ENCODE data around the gene PRKCH. TPM values are rescaled to one million over a fixed set of nuclear protein-coding genes. Genes with fewer than 3 reads are reported as not detected.

Gene PRKCH
- total and polyA plus RNA-seq, 4 donors: 1.8 to 77.2 (median 33.6) TPM

GRCh38 chr14:61369454-61369810 is 48.1 kb downstream of the PRKCH start:
- H3K27ac ChIP-seq (ENCODE audit: low read depth in 1 of 2, low read length in 2 of 2): no peak overlapping the region
- no peak overlapping the region for H3K4me3 ChIP-seq (ENCODE audit: low read length in 2 of 2)
- ATAC-seq (ENCODE audit: low FRiP score) (no peak), DNase-seq (no peak)
- WGBS, 2 donors: 81 to 83% methylated on average over 3 of the region's 3 CpGs
- peaks cover 7% of the 10 kb centered on the region for H3K9me3 ChIP-seq (ENCODE audit: control insufficient read depth, low read length)
- intact Hi-C loops (cut with DNase I): no loop called here
- no peaks in the 10 kb centered on the region for H3K27me3 ChIP-seq (ENCODE audit: control insufficient read depth in 1 of 2, insufficient read depth in 2 of 2, low read length in 1 of 2)
- no peaks in the 10 kb centered on the region for H3K4me1 ChIP-seq (ENCODE audit: control insufficient read depth in 1 of 2, insufficient read depth in 2 of 2, low read length in 2 of 2)
- no peaks in the 10 kb centered on the region for H3K36me3 ChIP-seq (ENCODE audit: control insufficient read depth in 1 of 2, insufficient read depth in 2 of 2, low read length in 1 of 2)

GRCh38 chr14:61372379-61372778 is 51.0 kb downstream of the PRKCH start:
- H3K27ac ChIP-seq (ENCODE audit: low read depth in 1 of 2, low read length in 2 of 2): no peak overlapping the region
- WGBS, 2 donors: 82 to 86% methylated on average over 2 of the region's 2 CpGs
- ATAC-seq (ENCODE audit: low FRiP score) (no peak), DNase-seq (no peak)
- H3K4me1 ChIP-seq (ENCODE audit: control insufficient read depth in 1 of 2, insufficient read depth in 2 of 2, low read length in 2 of 2): no peaks in the 10 kb centered on the region
- peaks cover 15% of the 10 kb centered on the region for H3K9me3 ChIP-seq (ENCODE audit: control insufficient read depth, low read length)
- intact Hi-C loops (cut with DNase I): no loop called here
- H3K4me3 ChIP-seq (ENCODE audit: low read length in 2 of 2): no peak overlapping the region
- no peaks in the 10 kb centered on the region for H3K27me3 ChIP-seq (ENCODE audit: control insufficient read depth in 1 of 2, insufficient read depth in 2 of 2, low read length in 1 of 2)
- no peaks in the 10 kb centered on the region for H3K36me3 ChIP-seq (ENCODE audit: control insufficient read depth in 1 of 2, insufficient read depth in 2 of 2, low read length in 1 of 2)

DNA sequence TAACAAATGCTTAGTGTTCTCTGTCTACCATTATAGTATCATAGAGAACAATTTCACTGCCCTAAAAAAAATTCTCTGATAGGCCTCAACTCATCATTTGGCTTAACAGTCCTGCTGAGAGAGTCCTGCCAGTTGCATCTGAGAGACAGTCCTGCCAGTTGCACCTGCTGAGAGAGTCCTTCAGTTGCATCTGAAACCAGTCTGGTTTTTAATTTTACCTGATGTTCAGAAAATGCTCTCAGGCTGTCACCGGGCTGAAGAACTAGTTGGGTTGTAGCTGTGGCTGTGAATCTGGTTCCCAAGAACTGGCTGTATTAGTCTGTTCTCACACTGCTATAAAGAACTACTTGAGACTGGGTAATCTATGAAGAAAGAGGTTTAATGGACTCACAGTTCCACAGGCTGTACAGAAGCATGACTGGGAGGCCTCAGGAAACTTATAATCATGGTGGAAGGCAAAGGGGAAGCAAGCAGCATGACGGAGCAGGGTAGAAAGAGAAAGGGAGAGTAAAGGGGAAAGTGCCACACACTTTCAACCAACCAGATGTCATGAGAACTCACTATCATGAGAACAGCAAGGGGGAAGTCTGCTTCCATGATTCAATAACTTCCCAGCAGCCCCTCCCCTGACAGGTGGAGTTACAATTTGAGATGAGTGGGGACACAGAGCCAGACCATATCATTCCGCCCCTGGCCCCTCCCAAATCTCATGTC is 51.6 kb downstream of the PRKCH start:
- Histone ChIP-seq H3K4me3 (ENCODE audit: low read length in 2 of 2) (no peak overlapping the region), H3K27me3 (ENCODE audit: control insufficient read depth in 1 of 2, insufficient read depth in 2 of 2, low read length in 1 of 2) (no peaks in the 10 kb centered on the region), H3K4me1 (ENCODE audit: control insufficient read depth in 1 of 2, insufficient read depth in 2 of 2, low read length in 2 of 2) (no peaks in the 10 kb centered on the region), H3K36me3 (ENCODE audit: control insufficient read depth in 1 of 2, insufficient read depth in 2 of 2, low read length in 1 of 2) (no peaks in the 10 kb centered on the region), H3K27ac (ENCODE audit: low read depth in 1 of 2, low read length in 2 of 2) (no peak overlapping the region), H3K9me3 (ENCODE audit: control insufficient read depth, low read length) (peaks cover 15% of the 10 kb centered on the region)
- WGBS, 2 donors: 88 to 90% methylated on average over 3 of the region's 3 CpGs
- no peak for ATAC-seq (ENCODE audit: low FRiP score)
- no peak for DNase-seq
- intact Hi-C loops (cut with DNase I): no loop called here

DNA sequence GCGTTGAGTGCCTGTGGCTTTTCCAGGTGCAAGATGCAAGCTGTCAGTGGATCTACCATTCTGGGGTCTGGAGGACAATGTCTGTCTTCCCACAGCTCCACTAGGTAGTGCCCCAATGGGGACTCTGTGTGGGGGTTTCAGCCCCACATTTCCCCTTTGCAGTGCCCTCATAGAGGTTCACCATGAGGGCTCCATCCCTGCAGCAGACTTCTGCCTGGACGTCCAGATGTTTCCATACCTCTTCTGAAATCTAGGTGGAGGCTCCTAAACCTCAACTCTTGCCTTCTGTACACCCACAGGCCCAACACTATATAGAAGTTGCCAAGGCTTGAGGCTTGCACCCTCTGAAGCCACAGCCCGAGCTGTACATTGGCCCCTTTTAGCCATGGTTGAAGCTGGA is 52.9 kb downstream of the PRKCH start:
- Histone ChIP-seq H3K4me3 (ENCODE audit: low read length in 2 of 2) (no peak overlapping the region), H3K9me3 (ENCODE audit: control insufficient read depth, low read length) (peaks cover 15% of the 10 kb centered on the region), H3K27me3 (ENCODE audit: control insufficient read depth in 1 of 2, insufficient read depth in 2 of 2, low read length in 1 of 2) (no peaks in the 10 kb centered on the region), H3K36me3 (ENCODE audit: control insufficient read depth in 1 of 2, insufficient read depth in 2 of 2, low read length in 1 of 2) (no peaks in the 10 kb centered on the region), H3K27ac (ENCODE audit: low read depth in 1 of 2, low read length in 2 of 2) (no peak overlapping the region), H3K4me1 (ENCODE audit: control insufficient read depth in 1 of 2, insufficient read depth in 2 of 2, low read length in 2 of 2) (no peaks in the 10 kb centered on the region)
- WGBS, 2 donors: 81 to 84% methylated on average over 3 of the region's 3 CpGs
- no peak for ATAC-seq (ENCODE audit: low FRiP score)
- intact Hi-C loops (cut with DNase I): no loop called here
- DNase-seq: no peak

GRCh38 chr14:61375218-61375617 is 53.8 kb downstream of the PRKCH start:
- ATAC-seq (ENCODE audit: low FRiP score): no peak
- WGBS, 2 donors: 82% methylated on average over 3 of the region's 3 CpGs
- no peaks in the 10 kb centered on the region for H3K4me1 ChIP-seq (ENCODE audit: control insufficient read depth in 1 of 2, insufficient read depth in 2 of 2, low read length in 2 of 2)
- no peak for DNase-seq
- H3K36me3 ChIP-seq (ENCODE audit: control insufficient read depth in 1 of 2, insufficient read depth in 2 of 2, low read length in 1 of 2): no peaks in the 10 kb centered on the region
- H3K9me3 ChIP-seq (ENCODE audit: control insufficient read depth, low read length): peaks cover 15% of the 10 kb centered on the region
- no peak overlapping the region for H3K4me3 ChIP-seq (ENCODE audit: low read length in 2 of 2)
- intact Hi-C loops (cut with DNase I): no loop called here
- H3K27me3 ChIP-seq (ENCODE audit: control insufficient read depth in 1 of 2, insufficient read depth in 2 of 2, low read length in 1 of 2): no peaks in the 10 kb centered on the region
- H3K27ac ChIP-seq (ENCODE audit: low read depth in 1 of 2, low read length in 2 of 2): no peak overlapping the region

DNA sequence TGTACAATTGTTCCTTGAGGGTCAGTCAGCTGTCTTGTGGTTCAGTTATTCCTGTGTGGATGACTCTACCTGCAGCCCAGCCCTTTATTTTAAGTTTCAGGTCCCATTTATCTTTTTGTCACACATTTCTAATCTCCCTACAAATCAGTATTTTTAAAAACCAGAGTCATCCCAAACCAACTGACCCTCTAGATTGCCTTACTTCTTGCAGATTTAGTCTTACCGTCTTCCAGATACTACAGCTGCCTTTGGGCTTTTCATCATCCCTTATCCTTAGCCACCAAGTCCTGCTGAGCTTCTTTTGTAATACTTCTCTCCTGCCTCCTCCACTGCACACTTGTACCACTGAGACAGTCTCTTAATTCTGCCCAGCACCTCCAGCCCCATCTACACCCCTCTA is 54.9 kb downstream of the PRKCH start:
- Histone ChIP-seq H3K36me3 (ENCODE audit: control insufficient read depth in 1 of 2, insufficient read depth in 2 of 2, low read length in 1 of 2) (no peaks in the 10 kb centered on the region), H3K27me3 (ENCODE audit: control insufficient read depth in 1 of 2, insufficient read depth in 2 of 2, low read length in 1 of 2) (no peaks in the 10 kb centered on the region), H3K9me3 (ENCODE audit: control insufficient read depth, low read length) (peaks cover 15% of the 10 kb centered on the region), H3K27ac (ENCODE audit: low read depth in 1 of 2, low read length in 2 of 2) (no peak overlapping the region), H3K4me3 (ENCODE audit: low read length in 2 of 2) (no peak overlapping the region), H3K4me1 (ENCODE audit: control insufficient read depth in 1 of 2, insufficient read depth in 2 of 2, low read length in 2 of 2) (no peaks in the 10 kb centered on the region)
- DNase-seq (no peak), ATAC-seq (ENCODE audit: low FRiP score) (no peak)
- intact Hi-C loops (cut with DNase I): no loop called here
- 89 to 90% methylated on average over 1 of the region's 1 CpG for WGBS, 2 donors

DNA sequence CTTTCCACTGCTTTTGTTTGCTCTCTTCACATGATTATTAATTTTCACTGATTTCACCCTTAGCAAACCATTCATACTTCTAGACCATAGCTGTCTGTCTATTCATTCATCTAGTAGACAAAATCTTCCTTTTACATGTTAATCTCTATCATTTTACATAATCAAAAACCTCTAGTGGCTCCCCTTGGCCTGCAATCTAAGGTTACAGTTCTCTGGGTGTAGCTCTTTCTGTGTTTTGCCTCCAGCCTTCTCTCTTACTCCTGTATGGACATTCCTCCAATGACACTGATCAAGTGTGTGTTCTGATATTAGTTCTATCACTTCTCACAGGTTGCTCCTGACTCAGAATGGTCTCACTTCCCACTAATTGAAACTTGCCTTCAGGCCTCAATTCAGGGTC is 56.4 kb downstream of the PRKCH start:
- Histone ChIP-seq H3K9me3 (ENCODE audit: control insufficient read depth, low read length) (peaks cover 15% of the 10 kb centered on the region), H3K36me3 (ENCODE audit: control insufficient read depth in 1 of 2, insufficient read depth in 2 of 2, low read length in 1 of 2) (no peaks in the 10 kb centered on the region), H3K4me1 (ENCODE audit: control insufficient read depth in 1 of 2, insufficient read depth in 2 of 2, low read length in 2 of 2) (no peaks in the 10 kb centered on the region), H3K4me3 (ENCODE audit: low read length in 2 of 2) (no peak overlapping the region), H3K27me3 (ENCODE audit: control insufficient read depth in 1 of 2, insufficient read depth in 2 of 2, low read length in 1 of 2) (no peaks in the 10 kb centered on the region), H3K27ac (ENCODE audit: low read depth in 1 of 2, low read length in 2 of 2) (no peak overlapping the region)
- no peak for ATAC-seq (ENCODE audit: low FRiP score)
- no peak for DNase-seq
- intact Hi-C loops (cut with DNase I): no loop called here

DNA sequence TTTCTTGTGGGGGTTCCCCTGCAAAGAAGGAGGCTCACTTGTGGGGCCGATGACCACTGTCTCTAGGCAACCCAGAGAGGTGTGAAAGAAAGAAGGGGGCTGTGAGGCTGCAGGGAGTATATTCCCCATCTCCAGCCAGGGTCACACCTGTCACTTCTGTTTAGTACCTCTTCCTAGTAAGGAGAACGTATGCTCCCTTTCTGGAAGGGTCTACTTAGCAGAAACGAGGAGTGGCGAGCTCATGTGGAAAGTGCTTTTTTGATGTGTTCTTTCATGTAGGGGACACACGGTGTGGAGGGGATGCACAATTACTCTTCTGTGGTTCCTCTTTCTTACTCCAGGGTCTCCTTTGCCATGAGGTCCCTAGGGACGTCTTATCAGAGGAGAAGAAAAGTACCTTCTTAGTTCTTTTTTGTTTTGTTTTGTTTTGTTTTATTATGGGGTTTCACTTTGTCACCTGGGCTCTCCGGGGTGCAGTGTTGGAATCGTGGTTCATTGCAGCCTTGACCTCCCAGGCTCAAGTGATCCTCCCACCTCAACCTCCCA is 58.3 kb downstream of the PRKCH start:
- no peaks in the 10 kb centered on the region for H3K27me3 ChIP-seq (ENCODE audit: control insufficient read depth in 1 of 2, insufficient read depth in 2 of 2, low read length in 1 of 2)
- DNase-seq: no peak
- H3K27ac ChIP-seq (ENCODE audit: low read depth in 1 of 2, low read length in 2 of 2): no peak overlapping the region
- H3K9me3 ChIP-seq (ENCODE audit: control insufficient read depth, low read length): peaks cover 7% of the 10 kb centered on the region
- H3K36me3 ChIP-seq (ENCODE audit: control insufficient read depth in 1 of 2, insufficient read depth in 2 of 2, low read length in 1 of 2): no peaks in the 10 kb centered on the region
- H3K4me1 ChIP-seq (ENCODE audit: control insufficient read depth in 1 of 2, insufficient read depth in 2 of 2, low read length in 2 of 2): no peaks in the 10 kb centered on the region
- intact Hi-C loops (cut with DNase I): no loop called here
- ATAC-seq (ENCODE audit: low FRiP score): no peak
- WGBS, 2 donors: 75 to 80% methylated on average over 8 of the region's 8 CpGs
- H3K4me3 ChIP-seq (ENCODE audit: low read length in 2 of 2): no peak overlapping the region

GRCh38 chr14:61380984-61381383 is 59.6 kb downstream of the PRKCH start:
- H3K4me1 ChIP-seq (ENCODE audit: control insufficient read depth in 1 of 2, insufficient read depth in 2 of 2, low read length in 2 of 2): no peaks in the 10 kb centered on the region
- ATAC-seq (ENCODE audit: low FRiP score): no peak
- intact Hi-C loops (cut with DNase I): no loop called here
- 81 to 89% methylated on average over 3 of the region's 3 CpGs for WGBS, 2 donors
- no peak overlapping the region for H3K27ac ChIP-seq (ENCODE audit: low read depth in 1 of 2, low read length in 2 of 2)
- no peak for DNase-seq
- no peak overlapping the region for H3K4me3 ChIP-seq (ENCODE audit: low read length in 2 of 2)
- no peaks in the 10 kb centered on the region for H3K27me3 ChIP-seq (ENCODE audit: control insufficient read depth in 1 of 2, insufficient read depth in 2 of 2, low read length in 1 of 2)
- H3K9me3 ChIP-seq (ENCODE audit: control insufficient read depth, low read length): peaks cover 4% of the 10 kb centered on the region
- H3K36me3 ChIP-seq (ENCODE audit: control insufficient read depth in 1 of 2, insufficient read depth in 2 of 2, low read length in 1 of 2): no peaks in the 10 kb centered on the region
